Caco-2 (cell line): ENCODE results near the gene QTRT2. TPM values are rescaled to one million over a fixed set of nuclear protein-coding genes. Genes with fewer than 3 reads are reported as not detected.
A peak's percentile ranks its signal among the peaks of the same experiment; 100 is the strongest.

Source experiments
- Bru-seq: library from RNA; stranded (reverse); fragments of 400-500 nt; gene quantifications from one replicate; lab custom pipeline; 2021; lab: Mats Ljungman, UMichigan
- BruChase-seq, 2 experiments: library from RNA; stranded (reverse); fragments of 400-500 nt; gene quantifications; one replicate each; lab custom pipeline; 2021; lab: Mats Ljungman, UMichigan
- BruUV-seq: library from RNA; stranded (reverse); fragments of 400-500 nt; replicated peaks from 2 replicates; lab custom pipeline; 2021; lab: Mats Ljungman, UMichigan
- CTCF ChIA-PET: fragments of 300-600 bp; sonication (Branson Sonifier 250); formaldehyde crosslinking; loops from one replicate; lab custom pipeline; 2022; ENCODE audit warnings: antibody characterized with exemption; lab: Charles Lee
- POLR2A ChIA-PET: fragments of 300-600 bp; sonication (Branson Sonifier 250); formaldehyde crosslinking; loops from one replicate; lab custom pipeline; 2022; ENCODE audit warnings: antibody characterized with exemption; lab: Charles Lee
- DNase-seq, 2 experiments: peaks; one replicate each; pipeline versions ENCODE4 v3.0.0 to v3.0.0-alpha.2; 2020 to 2022
- H3K27me3 ChIP-seq: replicated peaks from 2 replicates; pipeline ENCODE4 v1.6.0; 2011; ENCODE audit warnings: low read length; ENCODE audit not compliant: control insufficient read depth, insufficient read depth
- H3K36me3 ChIP-seq: 2 replicates; pipeline ENCODE4 v1.5.1; 2011; ENCODE audit warnings: low read length; ENCODE audit not compliant: control insufficient read depth, insufficient read depth
- H3K4me1 ChIP-seq: fragments of 250-450 bp; sonication (Bioruptor Pico); 2 replicates; pipeline ENCODE4 v1.5.1; 2020; ENCODE audit warnings: mild to moderate bottlenecking
- H3K4me3 ChIP-seq: 2 replicates; pipeline ENCODE4 v1.5.1; 2011; ENCODE audit warnings: low read depth, mild to moderate bottlenecking, control low read depth, low read length
- H3K9me3 ChIP-seq: fragments of 250-450 bp; sonication (Bioruptor Pico); 2 replicates; pipeline ENCODE4 v1.5.1; 2020; ENCODE audit warnings: mild to moderate bottlenecking, moderate library complexity
- H3K27ac Mint-ChIP-seq: one replicate; pipeline ENCODE4 v1.8.0; 2022; ENCODE audit warnings: mixed read lengths; ENCODE audit not compliant: unreplicated experiment
- H3K27me3 Mint-ChIP-seq: one replicate; pipeline ENCODE4 v1.8.0; 2022; ENCODE audit warnings: mixed read lengths; ENCODE audit not compliant: insufficient read depth, unreplicated experiment
- H3K36me3 Mint-ChIP-seq: one replicate; pipeline ENCODE4 v1.8.0; 2022; ENCODE audit warnings: mild to moderate bottlenecking, mixed read lengths; ENCODE audit not compliant: insufficient read depth, unreplicated experiment
- H3K4me1 Mint-ChIP-seq: one replicate; pipeline ENCODE4 v1.8.0; 2022; ENCODE audit warnings: low read depth, mixed read lengths; ENCODE audit not compliant: unreplicated experiment
- H3K4me3 Mint-ChIP-seq: one replicate; pipeline ENCODE4 v1.8.0; 2022; ENCODE audit warnings: mild to moderate bottlenecking, moderate library complexity, mixed read lengths; ENCODE audit not compliant: unreplicated experiment
- H3K9me3 Mint-ChIP-seq: one replicate; pipeline ENCODE4 v1.8.0; 2022; ENCODE audit warnings: mixed read lengths; ENCODE audit not compliant: unreplicated experiment
- CTCF ChIP-seq, 2 experiments: fragments of 200-600 bp in 1 of 2; IDR thresholded peaks; 1 replicate in 1 of 2; 2 replicates in 1 of 2; pipeline versions ENCODE4 v1.5.1 to v1.8.0; 2011 to 2022; ENCODE audit warnings: antibody characterized with exemption in 1 of 2, control low read depth in 1 of 2, inconsistent platforms in 1 of 2, low read depth in 1 of 2, low read length in 1 of 2, mild to moderate bottlenecking in 1 of 2, moderate library complexity in 1 of 2; ENCODE audit not compliant: insufficient read depth in 1 of 2, severe bottlenecking in 1 of 2, unreplicated experiment in 1 of 2
- intact Hi-C: fragments of 100-400 bp; cut with micrococcal nuclease; formaldehyde crosslinking; loops from one replicate; pipeline ENCODE4 v1.10.0; 2022; ENCODE audit not compliant: unreplicated experiment
- long read RNA-seq: library from polyadenylated mRNA; stranded (forward); transcript quantifications from one replicate; pipeline ENCODE4 v2.0.0, GENCODE V29; 2022
- total RNA-seq: library from RNA; stranded (reverse); gene quantifications from 2 replicates; pipeline ENCODE4 v1.2.3, GENCODE V29; 2022

Gene QTRT2
- 30.7 and 35.7 TPM in 2 replicates for total RNA-seq
- percentile 84 among the genes with signal in this experiment for Bru-seq, nascent RNA
- percentile 84 among the genes with signal in this experiment for BruChase-seq, experiment 1, labeled RNA remaining after a 2-hour chase
- BruChase-seq, experiment 2, labeled RNA remaining after a 6-hour chase = percentile 70 among the genes with signal in this experiment
- long read RNA-seq, full-length matches to known transcripts = 20 of 29 reads
- long read RNA-seq, partial matches to known transcripts = 0 of 29 reads
- long read RNA-seq, other reads (novel, unspliced or antisense) = 9 of 29 reads

GRCh38 chr3:114056130-114057010 is at the start of gene QTRT2, which contains the start of gene CCDC191:
TSS of gene QTRT2 (plus strand) at chr3:114056737. CDS start at chr3:114065258, 8,521 bp downstream.
TSS of gene CCDC191 (minus strand) at chr3:114056526. CDS start at chr3:114056466, 60 bp downstream.
- peak; percentile 98 to 99 for DNase-seq
- no peaks in the 10 kb centered on the region for H3K36me3 ChIP-seq
- no TSS peak for BruUV-seq
- peaks cover 12% of the 10 kb centered on the region for H3K36me3 Mint-ChIP-seq
- no peaks in the 10 kb centered on the region for H3K9me3 Mint-ChIP-seq
- intact Hi-C loops = loop anchor here (2.0 kb wide), 1 partner anchor 108 kb away; the partner anchor contains the start of gene ZDHHC23
- H3K27me3 Mint-ChIP-seq = no peaks in the 10 kb centered on the region
- no peaks in the 10 kb centered on the region for H3K27me3 ChIP-seq
- H3K9me3 ChIP-seq = no peaks in the 10 kb centered on the region
- H3K4me3 ChIP-seq = peak within 1 kb of the TSS; percentile 46
- ChIA-PET CTCF (interaction anchor here (0.6 to 0.7 kb wide), 2 partner anchors 73 to 218 kb away, joined by 3 to 5 read pairs; partner anchors contain the start of gene GRAMD1C), POLR2A (no interaction called here)
- no peak for TF ChIP-seq CTCF (IDR thresholded peaks at IDR 0.05; ENCODE audit: insufficient read depth in 1 of 2, low read depth in 1 of 2, low read length in 1 of 2, severe bottlenecking in 1 of 2, unreplicated experiment in 1 of 2)
- peaks cover 13% of the 10 kb centered on the region for H3K4me1 Mint-ChIP-seq
- no peaks in the 10 kb centered on the region for H3K4me1 ChIP-seq
- peak within 1 kb of the TSS; percentile 95 for H3K4me3 Mint-ChIP-seq
- H3K27ac Mint-ChIP-seq = peak within 1 kb of the TSS; percentile 99

- no peaks in the 10 kb centered on the region for H3K27me3 ChIP-seq
- Mint-ChIP-seq H3K4me3 (no peak overlapping the region), H3K4me1 (no peaks in the 10 kb centered on the region), H3K27ac (no peak overlapping the region), H3K9me3 (no peaks in the 10 kb centered on the region), H3K27me3 (peaks cover 4% of the 10 kb centered on the region), H3K36me3 (no peaks in the 10 kb centered on the region)
- no peaks in the 10 kb centered on the region for H3K4me1 ChIP-seq
- POLR2A ChIA-PET = no interaction called here
- intact Hi-C loops = no loop called here
- H3K9me3 ChIP-seq = no peaks in the 10 kb centered on the region
- no peak for TF ChIP-seq CTCF (IDR thresholded peaks at IDR 0.05; ENCODE audit: insufficient read depth in 1 of 2, low read depth in 1 of 2, low read length in 1 of 2, severe bottlenecking in 1 of 2, unreplicated experiment in 1 of 2)
- CTCF ChIA-PET = no interaction called here
- H3K36me3 ChIP-seq = no peaks in the 10 kb centered on the region
- BruUV-seq = no TSS peak
- H3K4me3 ChIP-seq = no peak overlapping the region
- no peak for DNase-seq
These were observed 45.3 kb upstream of the QTRT2 start for GRCh38 chr3:114011059-114011797.

GRCh38 chr3:114014211-114014610 is 42.3 kb upstream of the QTRT2 start:
- intact Hi-C loops = no loop called here
- no TSS peak for BruUV-seq
- no peak for TF ChIP-seq CTCF (IDR thresholded peaks at IDR 0.05; ENCODE audit: insufficient read depth in 1 of 2, low read depth in 1 of 2, low read length in 1 of 2, severe bottlenecking in 1 of 2, unreplicated experiment in 1 of 2)
- Mint-ChIP-seq H3K27ac (no peak overlapping the region), H3K9me3 (no peaks in the 10 kb centered on the region), H3K4me3 (no peak overlapping the region), H3K27me3 (peaks cover 4% of the 10 kb centered on the region), H3K4me1 (no peaks in the 10 kb centered on the region), H3K36me3 (no peaks in the 10 kb centered on the region)
- no peaks in the 10 kb centered on the region for H3K9me3 ChIP-seq
- no peak overlapping the region for H3K4me3 ChIP-seq
- no peaks in the 10 kb centered on the region for H3K4me1 ChIP-seq
- no peaks in the 10 kb centered on the region for H3K36me3 ChIP-seq
- CTCF ChIA-PET = no interaction called here
- POLR2A ChIA-PET = no interaction called here
- no peak for DNase-seq
- no peaks in the 10 kb centered on the region for H3K27me3 ChIP-seq
